Heart left ventricle (tissue), 16 donors: ENCODE data around the gene COX18. TPM values are rescaled to one million over a fixed set of nuclear protein-coding genes. Genes with fewer than 3 reads are reported as not detected.
A peak's percentile ranks its signal among the peaks of the same experiment; 100 is the strongest.

Source experiments
- ATAC-seq, 4 donors: fragments of 200-7000 bp; cut with Tn5 transposase; one replicate each; pipeline ENCODE4 v1.9.1; 2020 to 2022; ENCODE audit warnings: moderate library complexity in 4 of 4, mild to moderate bottlenecking in 3 of 4, moderate number of reproducible peaks in 1 of 4
- DNase-seq, 5 donors: peaks; one replicate each; pipeline ENCODE4 v3.0.0-alpha.2; 2020
- H3K27ac ChIP-seq, 12 donors: fragments of 200-600 bp; sonication (generic) in 4 of 12; one replicate each; pipeline versions ENCODE4 v1.5.0 to v1.8.0; 2016 to 2022; ENCODE audit warnings: mild to moderate bottlenecking in 2 of 12
- H3K27me3 ChIP-seq, 9 donors: fragments of 200-600 bp; sonication (generic) in 2 of 9; one replicate each; pipeline versions ENCODE4 v1.5.1 to v1.8.0; 2016 to 2022; ENCODE audit warnings: mild to moderate bottlenecking in 3 of 9
- H3K36me3 ChIP-seq, 9 donors: fragments of 200-600 bp; sonication (generic) in 2 of 9; one replicate each; pipeline versions ENCODE4 v1.5.0 to v1.8.0; 2018 to 2022; ENCODE audit warnings: mild to moderate bottlenecking in 2 of 9
- H3K4me1 ChIP-seq, 12 donors: fragments of 200-600 bp; sonication (generic) in 4 of 12; one replicate each; pipeline versions ENCODE4 v1.5.0 to v1.8.0; 2016 to 2022; ENCODE audit warnings: mild to moderate bottlenecking in 3 of 12
- H3K4me3 ChIP-seq, 12 donors: fragments of 200-600 bp; sonication (generic) in 4 of 12; one replicate each; pipeline versions ENCODE4 v1.5.0 to v1.8.0; 2017 to 2022; ENCODE audit warnings: mild to moderate bottlenecking in 9 of 12, moderate library complexity in 4 of 12
- H3K9me3 ChIP-seq, 12 donors: fragments of 200-600 bp; sonication (generic) in 4 of 12; one replicate each; pipeline versions ENCODE4 v1.5.0 to v1.8.0; 2016 to 2022; ENCODE audit warnings: mild to moderate bottlenecking in 1 of 12
- CTCF ChIP-seq, 12 donors: fragments of 200-600 bp; sonication (generic) in 4 of 12; IDR thresholded peaks; one replicate each; pipeline versions ENCODE4 v1.5.0 to v1.8.0; 2018 to 2022; ENCODE audit warnings: antibody characterized with exemption in 12 of 12, mild to moderate bottlenecking in 5 of 12
- POLR2A ChIP-seq, 2 donors: fragments of 450-650 bp; IDR thresholded peaks; one replicate each; pipeline ENCODE4 v1.6.1; 2017; ENCODE audit warnings: antibody characterized with exemption in 2 of 2, mild to moderate bottlenecking in 2 of 2, moderate library complexity in 2 of 2
- WGBS, 4 donors: extraction: QIAGEN DNeasy Blood & Tissue Kit in 2 of 4; methylation state at CpG; one replicate each; pipeline versions ENCODE4 v1.1.5 to v1.1.7; 2013 to 2018; 5-methylcytosine and 5-hydroxymethylcytosine counted together
- intact Hi-C, 10 donors: fragments of 100-400 bp; cut with DNase I; formaldehyde crosslinking; loops; one replicate each; pipeline versions ENCODE4 v1.11.1 to v1.14.2; 2022
- polyA plus RNA-seq, 2 donors: library from polyadenylated mRNA; stranded (reverse); fragments of 200-250 nt; gene quantifications; one replicate each; pipeline ENCODE4 v1.2.3, GENCODE V29; 2013
- total RNA-seq, 9 donors: library from RNA; depleted of rRNA in 2 of 9; stranded (reverse); fragments of >200 nt in 2 of 9; fragmentation: NEBNext Ultra II Directional in 3 of 9; extraction: Animal tissue kit (Norgen Biotek cat#: 25700) in 3 of 9; gene quantifications; one replicate each; pipeline versions ENCODE4 v1.1.0 to v1.2.4, GENCODE V29; 2016 to 2023
- donor health status: ischemic (EF 13 %, LVEDD 7.1; RV severe dilation, severe dysfunction).
- donor health status: healthy with polysubstance abuse.
- donor health status: DM: no; HTN: yes; CAD: no.
- donor health status: DM: no; HTN: no; CAD: no.
- donor health status: ischemic (EF 25% LVEDD 6.9; RV normal size, moderate dysfunction).
- donor health status: ischemic (EF 25% LVEDD 5.7; RV mildly dilated, moderate dysfunction).
- donor health status: healthy.
- donor health status: DM: yes; HTN: yes; CAD: no.
- donor health status: ischemic (EF 35%, LVEDD 5.7; RV mildly dilated, moderate dysfunction).
- donor health status: nonischemic (EF 11% LVEDD 7.7; RV severe dilation, severe dysfunction).
- donor health status: DM: yes; HTN: yes; CAD: no.
- donor health status: PGD.
- donor health status: ischemic (EF 29% LVEDD 5.4; RV normal size, mild dysfunction).
- donor health status: nonischemic (EF 23%, LVEDD 6.1; RV moderate dilation, normal function).

Gene COX18
- total and polyA plus RNA-seq, 11 donors: 11.0 to 32.2 (median 16.2) TPM

- ATAC-seq (no peak), DNase-seq (no peak)
- H3K27me3 ChIP-seq: no peaks in the 10 kb centered on the region
- H3K9me3 ChIP-seq: no peaks in the 10 kb centered on the region
- H3K4me1 ChIP-seq: peaks cover 0 to 3% (median 0%) of the 10 kb centered on the region in 12 donors
- H3K27ac ChIP-seq: no peak overlapping the region
- WGBS, 4 donors: 71 to 95% (median 92%) methylated on average over 2 of the region's 2 CpGs
- no peak for TF ChIP-seq CTCF (IDR thresholded peaks at IDR 0.05)
- peaks cover 0 to 76% (median 58%) of the 10 kb centered on the region in 9 donors for H3K36me3 ChIP-seq
- H3K4me3 ChIP-seq: no peak overlapping the region
- intact Hi-C loops: no loop called here
Observed at GRCh38 chr4:73055241-73055897, 14.1 kb downstream of the COX18 start.

DNA sequence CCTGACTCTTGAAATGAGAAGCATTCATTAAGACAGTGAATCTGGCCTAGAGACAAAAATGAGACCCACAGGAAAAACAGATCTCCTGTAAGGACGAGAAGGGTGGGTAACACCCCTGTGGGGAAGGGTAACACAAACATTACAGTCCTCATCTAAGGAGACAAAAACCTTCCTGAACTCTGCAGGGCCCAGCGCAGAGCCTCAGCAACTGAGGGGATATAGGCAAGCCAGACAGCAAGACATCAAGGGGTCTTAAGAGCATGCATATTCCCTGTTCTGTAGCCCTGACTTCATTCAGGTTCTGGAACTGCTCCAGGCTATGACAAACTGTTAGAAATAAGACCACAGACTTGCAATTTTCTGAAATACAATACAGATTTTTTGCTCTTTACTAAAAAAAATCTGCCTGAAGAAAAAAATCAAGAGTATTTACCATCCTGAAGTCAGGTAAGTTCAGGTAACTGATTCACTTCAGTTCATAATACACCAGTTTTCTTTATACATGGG, 15.5 kb downstream of the COX18 start:
- H3K36me3 ChIP-seq: peaks cover 0 to 63% (median 46%) of the 10 kb centered on the region in 9 donors
- no peaks in the 10 kb centered on the region for H3K27me3 ChIP-seq
- H3K27ac ChIP-seq: peak overlapping the region in 2 of 12 donors; percentile 15 to 18
- intact Hi-C loops: no loop called here
- H3K4me1 ChIP-seq: peaks cover 0 to 3% (median 0%) of the 10 kb centered on the region in 12 donors
- TF ChIP-seq CTCF (IDR thresholded peaks at IDR 0.05) (no peak), POLR2A (IDR thresholded peaks at IDR 0.05) (no peak)
- H3K4me3 ChIP-seq: no peak overlapping the region
- no peak for ATAC-seq
- DNase-seq: no peak
- 64 to 75% (median 71%) methylated on average over 2 of the region's 2 CpGs for WGBS, 4 donors
- no peaks in the 10 kb centered on the region for H3K9me3 ChIP-seq

DNA sequence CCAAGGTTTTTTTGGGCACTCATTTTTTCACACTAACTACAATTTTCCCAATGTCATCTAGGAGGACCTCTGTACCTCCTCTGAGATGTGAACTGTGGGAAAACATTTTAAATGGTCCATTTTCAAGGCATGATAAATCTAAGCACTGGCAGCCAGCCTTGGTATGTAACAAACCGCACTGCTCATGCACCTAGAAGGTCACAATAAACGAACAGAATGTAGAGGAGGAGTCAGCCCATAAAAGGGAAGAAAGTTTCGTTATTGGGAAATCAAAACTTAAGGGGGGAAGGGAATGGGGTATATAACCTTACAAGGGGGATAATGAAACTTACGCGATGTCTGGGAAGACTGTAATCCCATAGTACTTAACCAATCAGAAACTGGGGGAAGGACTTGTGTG, 16.4 kb downstream of the COX18 start:
- Histone ChIP-seq H3K27ac (no peak overlapping the region), H3K4me3 (no peak overlapping the region), H3K36me3 (peaks cover 0 to 53% (median 37%) of the 10 kb centered on the region in 9 donors), H3K9me3 (no peaks in the 10 kb centered on the region), H3K27me3 (no peaks in the 10 kb centered on the region), H3K4me1 (peaks cover 0 to 3% (median 0%) of the 10 kb centered on the region in 12 donors)
- no peak for DNase-seq
- ATAC-seq: no peak
- intact Hi-C loops: no loop called here
- 87 to 89% (median 88%) methylated on average over 5 of the region's 5 CpGs for WGBS, 4 donors
- TF ChIP-seq CTCF (IDR thresholded peaks at IDR 0.05) (no peak), POLR2A (IDR thresholded peaks at IDR 0.05) (no peak)

GRCh38 chr4:73051625-73052024, 17.9 kb downstream of the COX18 start:
- no peak for ATAC-seq
- TF ChIP-seq CTCF (IDR thresholded peaks at IDR 0.05) (no peak), POLR2A (IDR thresholded peaks at IDR 0.05) (no peak)
- no peak overlapping the region for H3K4me3 ChIP-seq
- no peaks in the 10 kb centered on the region for H3K9me3 ChIP-seq
- intact Hi-C loops: no loop called here
- peaks cover 0 to 39% (median 22%) of the 10 kb centered on the region in 9 donors for H3K36me3 ChIP-seq
- no peak overlapping the region for H3K27ac ChIP-seq
- no peaks in the 10 kb centered on the region for H3K27me3 ChIP-seq
- WGBS, 4 donors: 97 to 100% (median 99%) methylated on average over 1 of the region's 1 CpG
- DNase-seq: no peak
- H3K4me1 ChIP-seq: peaks cover 0 to 3% (median 0%) of the 10 kb centered on the region in 12 donors
